ENCODE results near the gene RPL3.
A peak's percentile ranks its signal among the peaks of the same experiment; 100 is the strongest.
"Not testable (repeated sequence)": the region's sequence is repeated elsewhere in the genome, so short reads cannot be mapped to it uniquely, and the experiment has no call there.

The RPL3 gene

DNA sequence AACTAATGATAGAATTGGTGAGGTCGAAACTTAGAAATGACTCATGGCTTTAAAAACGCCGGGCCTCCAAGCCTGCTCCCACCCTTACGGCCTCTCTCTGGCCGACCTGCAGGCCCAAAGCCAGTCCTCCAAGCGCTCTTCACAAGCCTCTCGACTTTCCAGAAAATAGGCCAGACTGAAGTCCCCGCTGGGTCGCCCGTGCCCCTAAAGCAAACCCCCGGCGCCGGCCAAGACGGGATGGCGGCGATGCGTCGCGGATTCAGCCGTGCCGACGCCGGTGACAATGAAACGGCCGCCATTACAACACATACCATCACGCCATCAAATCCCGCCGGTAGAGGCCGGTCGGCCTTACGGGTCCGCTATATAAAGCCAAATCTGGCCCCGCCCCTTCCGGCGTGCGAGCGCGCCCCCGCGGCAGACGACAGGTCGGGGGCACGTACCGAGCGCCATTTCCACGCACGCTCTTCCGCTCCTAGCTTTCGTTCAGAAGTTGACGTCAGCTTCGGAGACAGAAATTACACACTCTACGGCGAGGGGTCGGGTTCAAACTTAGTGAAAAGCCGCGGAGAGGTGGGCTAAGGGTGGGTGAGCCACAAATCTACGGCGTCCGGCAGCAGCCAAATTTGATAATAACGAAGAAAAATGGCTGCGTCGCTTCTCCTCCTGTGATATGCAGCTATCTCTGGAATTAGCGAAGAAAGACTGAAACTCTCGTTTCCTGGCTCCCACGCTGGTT, at the start of gene RPL3:
RPL3 (minus strand) TSS at position 340 of the 739 bp plus-strand sequence; CDS start at position 314, 26 bp downstream.
- peak; percentile 59 to 98 (median 92) for DNase-seq

- DNase-seq, result no peak
These were observed 49.8 kb upstream of the RPL3 start for GRCh38 chr22:39369186-39369585.

GRCh38 chr22:39368461-39368911, 49.1 kb upstream of the RPL3 start:
- peak in 1 of 56 donors; percentile 36 for DNase-seq

DNA sequence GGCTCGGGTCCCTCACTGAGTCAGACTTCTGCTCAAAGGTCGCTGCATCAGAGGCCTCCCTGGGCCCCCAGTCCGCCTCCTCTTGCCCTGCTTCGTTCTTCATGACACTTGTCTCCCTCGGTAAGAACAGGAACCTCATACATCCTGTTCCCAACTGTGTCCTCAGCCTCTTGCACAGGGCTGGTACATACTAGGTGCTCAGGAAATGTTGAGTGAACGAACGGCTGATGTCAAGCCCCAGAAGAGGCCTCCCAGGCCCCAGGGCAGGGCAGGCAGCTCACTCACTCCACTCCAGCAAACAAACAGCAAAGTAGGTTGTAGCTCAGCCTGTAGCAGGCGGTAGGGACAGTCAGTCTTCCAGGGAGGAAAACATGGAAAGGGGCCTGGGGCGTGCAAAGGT, 47.6 kb upstream of the RPL3 start:
- no peak for DNase-seq

GRCh38 chr22:39365492-39365780, 46.0 kb upstream of the RPL3 start:
- no peak for DNase-seq

- no peak for DNase-seq
These were observed 45.5 kb upstream of the RPL3 start for GRCh38 chr22:39364714-39365491.

DNA sequence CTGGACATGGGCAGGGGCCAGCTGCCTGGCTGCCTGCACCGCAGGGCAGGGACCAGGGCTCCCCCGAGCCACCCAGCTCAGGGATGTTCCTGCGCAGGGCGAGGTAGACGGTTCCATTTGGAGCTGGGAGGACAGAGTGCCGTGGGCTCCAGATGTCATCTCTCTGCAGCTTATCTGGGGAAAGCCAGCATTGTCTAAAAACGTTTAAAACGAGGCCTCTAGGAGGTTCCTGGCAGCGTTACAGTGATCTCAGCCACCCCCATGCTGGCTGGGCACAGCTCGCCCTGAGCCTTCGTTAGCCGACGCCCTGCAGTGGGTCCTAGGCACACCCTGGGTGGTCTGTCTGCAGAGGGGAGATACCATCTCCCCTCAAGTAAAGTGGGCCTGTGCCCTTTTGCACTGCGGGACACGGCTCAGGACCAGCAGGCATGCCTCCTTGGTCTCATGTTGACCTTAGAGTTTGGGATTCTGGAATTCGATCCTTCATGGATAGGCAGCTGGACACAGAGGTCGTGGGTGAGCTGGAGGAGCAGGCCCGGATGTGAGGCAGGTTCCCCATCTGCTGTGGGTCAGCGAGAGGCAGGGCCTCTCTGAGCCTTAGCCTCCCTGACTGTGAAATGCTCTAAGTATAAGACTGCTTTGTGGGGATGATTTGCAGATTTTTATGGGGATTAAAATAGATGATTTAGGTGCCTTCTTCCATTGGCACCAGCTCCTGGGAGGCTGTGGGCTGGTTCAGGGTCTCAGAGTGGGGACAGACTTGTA, 44.5 kb upstream of the RPL3 start:
- no peak for DNase-seq

DNA sequence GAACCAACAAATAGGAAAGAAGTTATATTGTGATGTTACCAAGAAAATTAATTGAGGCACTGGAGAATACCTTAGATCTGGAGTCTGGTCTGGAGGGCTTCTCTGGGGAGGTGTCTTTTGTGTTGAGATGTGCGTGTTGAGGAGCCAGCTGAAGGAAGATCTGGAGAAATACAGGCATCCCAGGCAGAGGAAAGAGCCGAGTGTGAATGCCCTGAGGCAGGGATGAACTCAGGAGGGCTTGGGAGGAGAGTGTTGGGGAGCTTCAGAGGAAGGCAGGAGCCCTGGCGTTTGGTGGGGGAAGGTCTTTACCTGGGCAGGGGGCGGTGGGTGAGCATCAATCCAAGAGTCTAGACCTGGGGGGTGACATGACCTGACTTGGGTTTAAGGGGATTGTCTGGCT, 43.5 kb upstream of the RPL3 start:
- no peak for DNase-seq

DNA sequence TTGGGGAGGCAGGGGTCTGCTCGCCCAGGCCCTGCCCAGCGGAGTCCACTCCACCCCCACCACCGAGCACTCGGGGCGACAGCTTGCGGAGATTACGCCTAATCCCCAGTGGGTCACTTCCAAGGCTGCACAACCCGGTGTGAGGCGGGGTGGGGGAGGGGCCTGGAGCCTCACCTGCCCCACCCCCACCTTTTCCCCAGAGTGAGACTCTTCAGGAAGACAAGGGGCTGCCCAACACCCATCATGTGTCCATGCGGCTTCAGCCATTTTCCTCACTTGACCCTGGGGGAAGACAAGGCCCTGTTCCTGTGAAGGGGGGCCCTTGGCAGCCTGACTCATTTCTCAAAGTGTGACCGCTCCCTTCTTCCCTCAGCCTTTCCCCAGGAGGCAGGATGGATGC, 42.8 kb upstream of the RPL3 start:
- no peak for DNase-seq

GRCh38 chr22:39361496-39361895, 42.1 kb upstream of the RPL3 start:
- DNase-seq, result no peak

GRCh38 chr22:39360674-39361413, 41.4 kb upstream of the RPL3 start:
- DNase-seq, result no peak

DNA sequence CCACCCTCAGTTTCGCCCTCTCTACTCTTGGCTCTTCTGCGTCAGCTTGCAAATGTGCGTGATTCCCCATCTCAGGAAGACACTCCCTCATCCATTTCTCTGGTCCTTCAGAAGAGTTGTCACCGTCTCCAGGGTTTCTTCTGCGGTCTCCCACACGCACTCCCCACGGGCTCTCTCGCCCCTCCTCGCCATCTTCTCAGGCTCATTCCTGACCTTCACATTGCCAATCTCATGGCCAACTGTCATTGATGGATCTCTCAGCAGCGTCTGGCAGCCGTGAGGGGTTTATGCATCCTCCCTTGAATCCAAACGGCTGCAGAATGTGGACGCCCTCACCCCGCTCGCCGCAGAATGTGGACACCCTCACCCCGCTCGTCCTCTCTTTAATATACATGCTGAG, 40.8 kb upstream of the RPL3 start:
- no peak for DNase-seq

GRCh38 chr22:39359659-39360195, 40.3 kb upstream of the RPL3 start:
- DNase-seq, result no peak

DNA sequence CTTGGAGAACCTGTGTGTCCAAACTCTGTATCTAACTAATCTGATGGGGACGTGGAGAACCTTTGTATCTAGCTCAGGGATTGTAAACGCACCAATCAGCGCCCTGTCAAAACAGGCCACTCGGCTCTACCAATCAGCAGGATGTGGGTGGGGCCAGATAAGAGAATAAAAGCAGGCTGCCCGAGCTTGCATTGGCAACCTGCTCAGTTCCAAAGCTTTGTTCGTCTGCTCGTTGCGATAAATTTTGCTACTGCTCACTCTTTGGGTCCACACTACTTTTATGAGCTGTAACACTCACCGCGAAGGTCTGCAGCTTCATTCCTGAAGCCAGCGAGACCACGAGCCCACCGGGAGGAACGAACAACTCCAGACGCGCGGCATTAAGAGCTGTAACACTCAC, 38.8 kb upstream of the RPL3 start:
- not testable (repeated sequence) for DNase-seq

- DNase-seq, result not testable (repeated sequence)
These were observed 38.0 kb upstream of the RPL3 start for GRCh38 chr22:39357110-39358108.

- peak in 6 of 56 donors; percentile 10 to 33 (median 21) for DNase-seq
These were observed 37.0 kb upstream of the RPL3 start for GRCh38 chr22:39356464-39356863.

GRCh38 chr22:39355805-39356204, 36.4 kb upstream of the RPL3 start:
- not testable (repeated sequence) for DNase-seq

DNA sequence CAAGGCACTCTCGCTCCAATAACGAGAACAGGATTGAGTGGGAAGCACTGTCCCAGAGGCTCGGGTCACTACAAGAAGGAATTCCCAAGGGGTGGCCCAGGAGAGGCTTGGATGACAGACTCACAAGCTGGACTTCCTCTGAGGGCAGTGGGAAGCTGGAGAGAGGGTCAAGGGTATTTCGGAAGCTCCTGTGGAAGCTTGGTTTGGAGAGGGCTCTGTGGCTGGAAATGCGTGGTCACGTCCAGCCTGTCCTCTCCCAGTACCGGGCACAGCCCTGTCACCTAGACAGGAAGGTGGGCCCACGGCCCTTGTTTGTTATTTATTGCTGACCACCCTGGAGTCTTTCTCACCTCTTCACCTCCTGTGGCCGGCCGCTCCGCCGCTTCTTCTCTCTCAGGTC, 35.7 kb upstream of the RPL3 start:
- DNase-seq, result no peak

GRCh38 chr22:39353346-39353745, 33.9 kb upstream of the RPL3 start:
- peak in 1 of 56 donors; percentile 28 for DNase-seq
